ENCODE results near the gene DCUN1D4. TPM values are rescaled to one million over a fixed set of nuclear protein-coding genes. Genes with fewer than 3 reads are reported as not detected.

DCUN1D4 gene
- total RNA-seq (2014; rRNA removed; shearing (Covaris generic); ENCODE audit: low replicate concordance), result 151 and 229 TPM in 2 replicates

DNA sequence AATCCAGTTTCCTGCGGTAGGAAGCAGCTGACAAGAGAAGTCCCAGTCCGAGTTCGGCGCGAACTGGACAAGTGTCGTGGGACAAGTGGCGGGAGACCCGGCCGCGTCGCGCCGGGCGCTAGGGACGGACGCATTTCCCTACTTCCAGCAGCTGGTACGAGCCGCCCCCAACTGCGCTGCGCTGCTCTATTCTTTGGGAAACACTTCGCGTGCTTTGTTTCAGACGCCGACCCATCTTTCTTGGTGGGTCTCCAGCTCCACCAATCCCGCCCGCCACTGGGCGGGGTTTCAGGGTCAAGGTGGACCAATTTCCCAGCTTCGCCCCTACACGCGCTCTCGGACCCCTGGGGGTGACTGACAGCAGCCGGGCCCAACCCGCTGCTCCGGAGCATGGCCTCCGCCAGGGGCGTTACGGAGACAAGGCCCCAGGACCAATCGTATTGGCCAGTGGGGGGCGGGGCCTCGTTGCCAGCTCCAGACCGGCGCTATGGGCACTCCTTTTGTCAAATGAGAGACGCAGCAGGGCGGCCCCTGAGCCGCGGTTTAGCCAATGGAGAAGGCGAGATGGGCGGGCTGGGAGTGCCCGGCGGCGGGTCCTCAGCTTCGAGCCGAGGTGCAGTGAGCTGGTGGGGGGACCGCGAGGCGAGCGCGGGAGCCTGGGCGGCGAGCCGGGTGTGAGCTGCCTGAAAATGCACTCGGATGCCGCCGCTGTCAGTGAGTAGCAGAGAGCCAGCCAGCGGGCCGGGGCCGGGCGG lies at the start of gene DCUN1D4:
DCUN1D4 (plus strand) TSS at position 600 of the 755 bp plus-strand sequence; CDS start at position 690, 90 bp downstream.
- H3K4me3 ChIP-seq, result peak within 1 kb of the TSS; percentile 78
- peak; percentile 100 for DNase-seq
- no peaks in the 10 kb centered on the region for H3K9me3 ChIP-seq
- H3K36me3 ChIP-seq, result peaks cover 28% of the 10 kb centered on the region
- no peaks in the 10 kb centered on the region for H3K27me3 ChIP-seq

DNA sequence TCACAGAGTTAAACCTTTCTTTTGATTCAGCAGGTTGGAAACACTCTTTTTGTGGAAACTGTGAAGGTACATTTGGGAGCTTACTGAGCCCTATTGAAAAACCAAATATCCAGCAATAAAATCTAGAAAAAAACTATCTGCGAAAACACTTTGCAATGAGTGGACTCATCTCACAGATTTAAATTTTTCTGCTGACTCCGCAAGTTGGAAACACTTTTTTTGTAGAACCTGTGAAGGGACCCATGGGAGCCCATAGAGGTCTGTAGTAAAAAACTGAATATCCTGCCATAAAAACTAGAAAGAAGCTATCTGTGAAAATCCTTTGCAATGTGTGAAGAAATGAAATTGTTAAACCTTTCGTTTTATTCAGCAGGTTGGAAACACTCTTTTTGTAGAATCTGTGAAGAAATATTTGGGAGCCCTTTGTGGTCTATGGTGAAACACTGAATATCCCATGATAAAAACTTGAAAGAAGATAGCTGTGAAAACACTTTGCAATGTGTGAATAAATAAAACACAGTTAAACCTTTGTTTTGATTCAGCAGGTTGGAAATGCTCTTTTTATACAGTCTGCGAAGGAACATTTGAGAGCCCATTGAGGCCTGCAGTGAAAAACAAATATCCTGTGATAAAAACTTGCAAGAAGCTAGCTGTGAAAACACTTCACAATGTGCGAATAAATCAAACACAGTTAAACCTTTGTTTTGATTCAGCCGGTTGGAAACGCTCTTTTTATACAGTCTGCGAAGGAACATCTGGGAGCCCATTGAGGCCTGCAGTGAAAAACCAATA lies 22.3 kb upstream of the DCUN1D4 start:
- Histone ChIP-seq H3K4me3 (no peak overlapping the region), H3K36me3 (no peaks in the 10 kb centered on the region), H3K9me3 (peaks cover 48% of the 10 kb centered on the region), H3K27me3 (no peaks in the 10 kb centered on the region)
- no peak for DNase-seq

DNA sequence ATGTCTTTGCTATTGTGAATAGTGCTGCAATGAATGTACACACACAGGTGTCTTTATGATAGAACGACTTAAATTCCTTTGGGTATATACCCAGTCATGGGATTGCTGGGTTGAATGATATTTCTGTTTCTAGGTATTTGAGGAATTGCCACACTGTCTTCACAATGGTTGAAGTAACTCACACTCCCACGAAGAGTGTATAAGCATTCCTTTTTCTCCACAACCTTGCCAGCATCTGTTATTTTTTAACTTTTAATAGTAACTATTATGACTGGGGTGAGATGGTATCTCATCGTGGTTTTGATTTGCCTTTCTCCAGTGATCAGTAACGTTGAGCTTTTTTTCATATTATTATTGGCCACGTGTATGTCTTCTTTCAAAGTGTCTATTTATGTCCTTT lies 17.6 kb upstream of the DCUN1D4 start:
- H3K27me3 ChIP-seq, result peaks cover 21% of the 10 kb centered on the region
- DNase-seq, result no peak

DNA sequence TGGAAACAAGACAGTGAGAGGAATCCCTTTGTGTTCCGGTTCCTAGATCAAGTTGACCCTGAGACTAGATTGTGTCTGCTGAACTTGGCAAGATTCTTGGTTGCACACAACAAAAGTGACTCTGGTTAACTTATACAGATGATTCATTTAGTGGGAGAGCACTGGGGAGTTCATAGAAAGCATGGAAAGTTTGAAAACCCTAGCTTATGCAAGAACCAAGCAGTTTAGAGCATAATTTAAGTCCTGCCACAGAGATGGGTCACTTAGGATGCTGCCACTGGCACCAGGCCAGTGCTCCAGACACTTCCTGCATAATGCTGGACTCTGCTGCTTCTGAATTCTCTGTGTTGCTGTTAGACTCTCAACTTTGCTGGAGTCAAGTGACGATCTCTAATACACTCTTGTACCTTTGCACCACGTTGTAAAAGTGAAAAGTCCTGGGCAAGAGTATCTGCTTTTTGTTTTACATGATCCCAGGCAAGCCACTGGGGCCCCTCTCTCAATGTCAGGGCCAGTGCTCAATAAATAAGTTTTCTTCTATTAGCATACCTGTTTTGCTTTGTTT lies 12.7 kb upstream of the DCUN1D4 start:
- no peak overlapping the region for H3K4me3 ChIP-seq
- H3K9me3 ChIP-seq, result no peaks in the 10 kb centered on the region

More for the DNA sequence above, 17.6 kb upstream of the DCUN1D4 start:
- H3K36me3 ChIP-seq, result no peaks in the 10 kb centered on the region
- peaks cover 23% of the 10 kb centered on the region for H3K9me3 ChIP-seq
- no peak overlapping the region for H3K4me3 ChIP-seq

DNA sequence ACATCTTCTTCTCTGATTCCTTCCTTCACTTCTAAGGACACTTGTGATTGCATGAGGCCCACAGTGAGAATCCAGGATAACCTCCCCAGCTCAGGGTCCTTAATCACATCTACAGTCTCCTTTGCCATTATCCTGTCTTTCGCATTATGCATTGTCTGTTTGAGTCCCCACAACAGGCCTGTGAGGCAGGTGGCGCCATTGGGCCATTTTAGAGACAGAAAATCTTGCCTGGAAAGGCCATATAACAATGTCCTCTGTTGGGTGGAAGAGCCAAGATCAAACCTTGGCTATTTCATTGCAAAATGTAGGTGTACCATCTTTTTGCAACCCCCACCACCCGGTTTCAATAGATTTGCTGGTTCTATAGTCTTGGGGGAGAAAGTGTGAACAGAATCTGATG lies 11.8 kb upstream of the DCUN1D4 start:
- peak; percentile 74 for DNase-seq
- H3K27me3 ChIP-seq, result peaks cover 23% of the 10 kb centered on the region
- no peaks in the 10 kb centered on the region for H3K36me3 ChIP-seq
- no peak overlapping the region for H3K4me3 ChIP-seq
- no peaks in the 10 kb centered on the region for H3K9me3 ChIP-seq

More for the DNA sequence above, 12.7 kb upstream of the DCUN1D4 start:
- peaks cover 23% of the 10 kb centered on the region for H3K27me3 ChIP-seq
- no peaks in the 10 kb centered on the region for H3K36me3 ChIP-seq
- no peak for DNase-seq

DNA sequence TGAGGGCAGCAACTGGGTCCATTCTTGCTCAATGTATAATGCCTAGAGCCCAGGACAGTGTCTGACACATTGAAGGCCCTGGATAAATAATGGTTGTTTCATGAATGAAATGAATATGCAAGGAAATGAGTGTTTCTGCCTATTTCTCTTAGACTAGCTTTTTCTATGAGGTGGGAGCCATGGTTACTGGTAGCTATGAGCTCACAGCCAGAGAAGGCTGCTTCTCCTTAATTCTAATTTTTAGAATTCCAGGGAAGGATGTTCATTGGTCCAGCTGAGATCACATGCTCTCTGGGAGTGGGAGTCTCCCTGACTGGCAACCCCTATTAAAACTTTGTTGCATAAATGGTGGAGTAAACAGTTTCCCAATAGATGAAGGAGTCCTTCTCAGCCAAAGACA lies 9.7 kb upstream of the DCUN1D4 start:
- Histone ChIP-seq H3K4me3 (no peak overlapping the region), H3K9me3 (no peaks in the 10 kb centered on the region), H3K27me3 (peaks cover 16% of the 10 kb centered on the region), H3K36me3 (no peaks in the 10 kb centered on the region)
- DNase-seq, result no peak

DNA sequence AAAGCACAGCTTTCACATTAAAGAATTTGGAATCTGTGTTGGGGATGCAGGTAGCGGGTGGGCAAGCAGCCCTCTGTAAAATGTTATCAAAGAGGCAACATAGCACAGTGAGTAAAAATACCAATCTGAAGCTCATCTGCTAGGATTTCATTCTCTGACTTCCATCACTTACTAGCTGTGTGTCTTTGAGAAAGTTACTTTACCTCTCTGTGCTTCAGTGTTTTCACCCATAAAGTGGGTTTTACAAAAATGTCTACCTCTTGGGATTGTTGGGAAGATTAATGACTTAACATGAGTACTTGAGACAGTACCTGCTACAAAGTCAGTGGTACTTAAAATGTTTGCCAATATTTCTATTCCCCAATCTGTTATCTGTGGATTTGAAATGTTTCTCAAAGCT lies 7.9 kb upstream of the DCUN1D4 start:
- Histone ChIP-seq H3K4me3 (no peak overlapping the region), H3K36me3 (no peaks in the 10 kb centered on the region), H3K27me3 (peaks cover 2% of the 10 kb centered on the region; the same call in 1 of the 2 replicates), H3K9me3 (no peaks in the 10 kb centered on the region)
- no peak for DNase-seq

DNA sequence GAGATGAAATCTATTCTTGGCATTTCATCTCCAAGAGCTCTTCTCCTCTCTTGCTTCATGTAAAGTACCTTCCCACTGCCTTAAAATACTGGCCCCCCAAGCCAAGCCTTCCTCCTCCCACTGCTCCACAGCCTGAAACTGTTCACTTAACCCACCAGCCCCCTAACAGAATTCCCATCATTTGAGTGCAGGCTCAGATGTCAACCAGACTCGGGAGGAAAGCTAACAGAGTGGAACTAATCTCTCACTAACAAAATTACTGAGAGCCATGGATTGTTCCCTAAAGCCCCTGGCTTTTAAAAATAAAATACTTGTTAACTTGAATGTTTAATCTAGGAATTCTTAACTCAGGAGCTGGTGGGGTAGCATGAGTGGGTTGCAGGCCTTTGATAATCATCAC lies 7.1 kb upstream of the DCUN1D4 start:
- Histone ChIP-seq H3K27me3 (0 out of 2 replicates have a peak, but pooled peaks cover 2% of the 10 kb centered on the region), H3K36me3 (no peaks in the 10 kb centered on the region), H3K9me3 (no peaks in the 10 kb centered on the region), H3K4me3 (no peak overlapping the region)
- no peak for DNase-seq

DNA sequence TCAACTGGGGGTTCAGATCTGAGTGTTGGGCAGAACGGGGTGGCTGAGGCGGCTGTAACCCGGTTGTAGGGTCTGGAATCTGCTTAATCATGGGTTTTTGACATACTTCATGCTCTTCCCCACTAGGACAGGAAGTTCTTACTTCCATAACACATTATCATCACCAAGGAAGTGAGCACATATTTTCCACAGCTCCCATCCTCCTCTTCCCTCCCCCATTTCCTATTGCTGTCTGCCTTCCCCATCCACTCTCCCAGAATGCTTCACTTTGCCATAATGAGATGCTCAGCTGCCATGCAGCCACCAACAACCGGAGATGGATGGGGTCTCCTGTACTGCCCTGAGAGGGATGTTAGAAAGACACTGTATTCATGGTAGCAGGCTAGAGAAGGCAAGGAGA lies 6.4 kb upstream of the DCUN1D4 start:
- Histone ChIP-seq H3K9me3 (no peaks in the 10 kb centered on the region), H3K27me3 (0 out of 2 replicates have a peak, but pooled peaks cover 2% of the 10 kb centered on the region), H3K4me3 (no peak overlapping the region), H3K36me3 (no peaks in the 10 kb centered on the region)
- peak; percentile 43 for DNase-seq

DNA sequence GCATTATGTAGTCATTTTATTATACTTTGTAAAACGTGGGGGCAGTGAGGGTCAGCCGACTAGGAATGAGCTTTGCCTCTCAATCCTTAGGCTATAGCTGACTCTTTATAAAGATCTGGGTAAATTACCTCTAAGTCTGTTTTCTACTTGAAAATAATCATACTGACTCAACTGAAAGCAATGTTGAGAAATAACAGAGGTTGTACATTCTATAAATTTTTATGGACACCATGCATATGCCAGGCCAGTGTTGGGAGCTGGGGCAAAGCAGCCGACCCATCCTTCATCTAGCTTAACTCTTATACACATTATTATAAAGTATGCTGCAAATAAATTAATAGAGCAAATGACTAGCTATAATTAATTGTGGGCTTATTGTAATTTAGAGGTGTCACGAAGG lies 2.2 kb upstream of the DCUN1D4 start:
- Histone ChIP-seq H3K27me3 (no peaks in the 10 kb centered on the region), H3K9me3 (no peaks in the 10 kb centered on the region), H3K4me3 (no peak overlapping the region), H3K36me3 (peaks cover 11% of the 10 kb centered on the region)
- no peak for DNase-seq

DNA sequence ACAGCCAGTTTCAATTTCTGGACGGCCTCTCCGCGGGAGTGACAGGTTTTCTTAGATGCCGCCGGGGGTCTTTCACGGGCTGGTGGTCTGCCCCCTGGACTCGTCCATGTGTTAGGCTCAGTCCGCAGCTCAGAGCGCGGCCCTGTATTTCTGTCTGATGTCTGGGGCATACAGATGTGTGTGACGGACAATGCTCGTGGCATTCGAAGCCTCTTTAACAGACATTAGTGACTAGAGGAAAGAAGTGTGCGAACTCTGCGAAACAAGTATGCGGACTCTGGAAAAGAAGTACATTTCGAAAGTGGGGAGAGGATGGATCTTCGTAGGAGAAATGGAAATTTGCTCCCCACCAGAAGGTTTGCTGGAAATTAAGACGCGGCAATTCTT lies 793 bp upstream of the DCUN1D4 start:
- H3K36me3 ChIP-seq, result peaks cover 24% of the 10 kb centered on the region
- no peaks in the 10 kb centered on the region for H3K27me3 ChIP-seq
- H3K9me3 ChIP-seq, result no peaks in the 10 kb centered on the region
- peak; percentile 53 for DNase-seq
- peak overlapping the region; percentile 78 for H3K4me3 ChIP-seq

DNA sequence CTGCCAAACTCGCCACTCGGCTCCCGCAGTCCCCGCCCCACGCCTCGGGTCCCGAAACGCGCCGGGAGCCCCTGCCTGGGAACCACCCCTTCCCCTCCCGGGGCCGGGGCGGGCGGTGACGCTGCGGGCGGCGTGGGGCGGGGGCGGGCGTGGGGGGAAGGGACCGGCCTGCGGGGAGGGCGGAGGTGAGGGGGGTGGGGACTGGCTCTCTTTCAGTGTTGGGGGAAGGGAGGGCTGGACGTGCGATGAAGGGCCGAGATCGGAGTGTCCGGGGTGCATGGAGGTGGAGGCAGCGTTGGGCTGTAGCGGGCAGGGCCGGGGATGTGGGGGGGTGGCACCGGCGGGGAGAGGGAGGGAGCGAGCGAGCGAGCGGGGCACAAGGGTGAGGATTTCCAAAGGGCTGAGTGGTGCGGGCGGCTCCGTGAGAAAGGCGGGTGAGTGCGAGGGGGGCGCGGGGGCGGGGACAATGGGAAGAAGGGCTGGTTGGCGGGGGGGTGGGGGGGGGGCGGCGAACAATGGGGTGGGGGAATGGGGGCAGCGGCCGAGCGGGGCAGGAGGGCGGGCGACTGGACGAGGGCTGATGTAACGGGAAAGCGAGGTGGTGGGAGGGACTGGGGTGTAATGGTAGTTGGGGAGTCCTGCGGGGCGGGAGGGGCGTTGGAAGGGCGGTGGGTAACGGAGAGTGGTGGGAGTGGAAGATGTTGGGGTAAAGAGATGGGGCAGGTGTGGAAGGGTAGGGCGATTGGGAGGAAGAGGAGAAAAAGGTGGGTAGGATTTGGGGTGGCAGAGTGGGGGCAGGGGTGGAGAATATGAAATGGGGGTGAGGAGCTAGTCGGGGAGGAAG lies 578 bp downstream of the DCUN1D4 start:
- peaks cover 36% of the 10 kb centered on the region for H3K36me3 ChIP-seq

DNA sequence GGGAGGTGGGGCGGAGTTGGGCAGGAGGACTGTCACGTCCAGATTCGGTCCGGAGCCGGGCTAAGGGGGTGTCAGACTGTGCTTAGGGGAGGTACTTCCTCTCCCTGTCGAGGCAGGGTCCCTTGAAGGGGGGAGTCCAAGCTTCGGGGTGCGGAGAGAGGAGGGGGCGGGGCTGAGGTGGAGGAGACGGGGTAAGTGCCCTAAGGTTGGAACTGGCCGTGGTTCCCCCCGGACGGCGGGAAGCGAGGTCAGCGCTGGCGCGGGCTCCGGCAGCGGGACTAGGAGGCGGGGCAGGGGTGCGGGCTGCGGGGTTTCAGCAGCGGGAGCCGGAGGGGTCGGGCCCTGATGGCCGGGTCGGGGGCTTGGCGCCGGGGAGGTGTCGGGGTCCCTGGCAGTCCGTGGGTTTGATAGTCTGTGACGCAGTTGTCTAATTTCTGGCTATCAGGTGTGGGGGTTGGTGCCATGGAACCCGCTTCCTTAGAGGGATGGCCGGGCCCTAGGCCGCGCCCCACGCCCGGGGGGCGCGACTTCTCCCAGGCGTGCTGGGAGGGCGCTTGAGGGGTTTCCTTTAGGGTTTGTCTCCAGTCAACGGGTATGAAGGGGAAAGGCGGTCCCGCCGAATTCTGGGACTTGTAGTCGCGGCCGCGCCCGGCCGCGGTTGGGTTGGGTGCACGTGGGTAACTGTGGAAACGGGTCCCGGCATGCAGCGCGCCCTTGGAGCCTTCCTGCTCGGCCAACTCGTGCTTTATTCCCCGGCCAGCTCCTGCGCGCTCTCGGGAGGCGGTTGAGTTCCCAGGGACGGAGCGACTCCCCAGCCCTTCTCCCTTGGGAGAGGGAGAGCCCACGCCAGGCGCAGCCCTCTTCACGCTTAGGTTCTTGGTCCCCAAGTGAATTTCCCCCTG lies 1.5 kb downstream of the DCUN1D4 start:
- peak overlapping the region; percentile 78 for H3K4me3 ChIP-seq
- peaks cover 43% of the 10 kb centered on the region for H3K36me3 ChIP-seq
- DNase-seq, result peak; percentile 100
- no peaks in the 10 kb centered on the region for H3K27me3 ChIP-seq
- H3K9me3 ChIP-seq, result no peaks in the 10 kb centered on the region

More for the DNA sequence above, 578 bp downstream of the DCUN1D4 start:
- peak; percentile 99 for DNase-seq
- no peaks in the 10 kb centered on the region for H3K27me3 ChIP-seq
- no peaks in the 10 kb centered on the region for H3K9me3 ChIP-seq
- H3K4me3 ChIP-seq, result peak overlapping the region; percentile 78

DNA sequence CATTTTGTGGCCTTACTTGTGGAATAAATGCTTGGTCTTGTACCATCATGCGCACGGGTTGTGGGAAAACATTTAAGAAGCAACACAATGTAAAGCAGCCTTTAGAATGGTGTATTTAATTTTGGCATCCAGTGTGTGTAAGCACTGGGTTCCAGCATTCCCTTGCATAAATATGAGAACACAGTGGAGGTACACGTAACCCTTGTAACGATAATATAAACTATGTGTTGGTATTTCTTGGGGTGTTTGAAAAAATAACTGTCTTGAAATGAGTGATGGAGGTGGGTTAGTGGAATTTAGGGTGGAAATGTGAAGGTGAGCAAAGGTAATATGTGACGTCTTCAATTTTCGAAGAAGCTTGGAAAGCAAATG lies 2.1 kb downstream of the DCUN1D4 start:
- Histone ChIP-seq H3K36me3 (peaks cover 46% of the 10 kb centered on the region), H3K27me3 (no peaks in the 10 kb centered on the region), H3K9me3 (no peaks in the 10 kb centered on the region), H3K4me3 (peak overlapping the region; percentile 78)
- DNase-seq, result no peak

DNA sequence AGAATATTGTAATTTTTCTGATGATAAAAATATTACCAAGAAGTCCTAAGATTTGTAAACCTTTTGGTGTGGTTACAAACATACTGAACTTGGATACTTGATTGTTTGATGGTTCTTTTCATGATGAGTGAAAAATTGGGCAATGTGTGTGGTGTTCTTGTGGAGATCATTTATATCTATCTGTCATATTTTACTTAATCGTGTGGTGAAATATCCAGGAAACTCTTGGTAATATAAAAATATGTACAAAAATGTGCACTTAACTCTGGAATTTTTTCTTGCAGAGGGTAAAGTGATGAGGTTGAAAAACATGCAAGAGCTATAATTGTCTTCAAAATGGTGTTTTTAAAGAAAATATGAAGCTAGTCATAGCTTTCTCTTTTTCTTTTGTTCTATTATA lies 2.8 kb downstream of the DCUN1D4 start:
- DNase-seq, result no peak
- H3K36me3 ChIP-seq, result peaks cover 46% of the 10 kb centered on the region
- peak overlapping the region; percentile 78 for H3K4me3 ChIP-seq
- H3K27me3 ChIP-seq, result no peaks in the 10 kb centered on the region
- H3K9me3 ChIP-seq, result no peaks in the 10 kb centered on the region

DNA sequence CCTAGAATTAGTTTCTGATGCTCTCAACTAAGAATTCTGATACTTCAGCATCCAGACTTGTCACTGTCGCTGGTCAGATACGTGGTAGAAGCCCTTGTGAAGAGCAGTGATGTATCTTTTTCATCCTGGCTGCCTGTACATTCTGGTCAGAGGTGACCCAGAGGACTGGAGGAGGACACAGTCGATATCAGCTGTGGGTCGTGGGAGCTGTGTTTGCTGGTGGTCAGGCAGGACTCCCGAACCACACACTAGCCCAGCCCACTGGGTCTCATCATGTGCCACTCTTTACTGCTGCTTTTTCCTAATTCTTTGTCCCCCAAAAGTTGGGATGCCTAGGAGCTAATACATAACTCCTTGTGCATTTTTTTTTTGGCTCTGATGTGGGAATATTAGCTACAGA lies 6.5 kb downstream of the DCUN1D4 start:
- no peaks in the 10 kb centered on the region for H3K27me3 ChIP-seq
- no peak for DNase-seq
- no peaks in the 10 kb centered on the region for H3K9me3 ChIP-seq
- peaks cover 68% of the 10 kb centered on the region for H3K36me3 ChIP-seq
- no peak overlapping the region for H3K4me3 ChIP-seq
